BJ (cell line): Measurements from ENCODE around the gene DCD. TPM values are rescaled to one million over a fixed set of nuclear protein-coding genes. Genes with fewer than 3 reads are reported as not detected.
"Not testable (repeated sequence)": the region's sequence is repeated elsewhere in the genome, so short reads cannot be mapped to it uniquely, and the experiment has no call there.

ENCODE experiments used
- CTCF ChIA-PET: fragments of 350-600 bp; formaldehyde crosslinking; extraction: SDS; loops from one replicate; lab custom pipeline; 2021; ENCODE audit warnings: antibody characterized with exemption, inconsistent platforms; lab: Yijun Ruan, JAX
- POLR2A ChIA-PET: fragments of 300-600 bp; sonication (Branson Sonifier 250); formaldehyde crosslinking; extraction: SDS; loops from one replicate; lab custom pipeline; 2021; ENCODE audit warnings: antibody characterized with exemption; lab: Charles Lee
- DNase-seq: peaks from one replicate; pipeline ENCODE4 v3.0.0-alpha.2; 2011; ENCODE audit warnings: low read depth
- H3K27me3 ChIP-seq: 2 replicates; pipeline ENCODE4 v1.6.0; 2011; ENCODE audit warnings: low read length; ENCODE audit not compliant: control insufficient read depth, insufficient read depth
- H3K36me3 ChIP-seq: 2 replicates; pipeline ENCODE4 v1.5.1; 2011; ENCODE audit warnings: low read length; ENCODE audit not compliant: control insufficient read depth, insufficient read depth
- H3K4me3 ChIP-seq: 2 replicates; pipeline ENCODE4 v1.5.1; 2011; ENCODE audit warnings: low read depth, mild to moderate bottlenecking, control low read depth, low read length
- CTCF ChIP-seq: IDR thresholded peaks from 2 replicates; pipeline ENCODE4 v1.5.1; 2011; ENCODE audit warnings: low read depth, mild to moderate bottlenecking, control low read depth, inconsistent platforms, low read length, moderate library complexity; ENCODE audit not compliant: insufficient read depth
- polyA plus RNA-seq: library from polyadenylated mRNA; depleted of rRNA; stranded (reverse); fragments of >200 nt; gene quantifications from 2 replicates; pipeline ENCODE4 v1.2.3, GENCODE V29; 2011

DCD gene
- polyA plus RNA-seq, 1 experiment: not detected

DNA sequence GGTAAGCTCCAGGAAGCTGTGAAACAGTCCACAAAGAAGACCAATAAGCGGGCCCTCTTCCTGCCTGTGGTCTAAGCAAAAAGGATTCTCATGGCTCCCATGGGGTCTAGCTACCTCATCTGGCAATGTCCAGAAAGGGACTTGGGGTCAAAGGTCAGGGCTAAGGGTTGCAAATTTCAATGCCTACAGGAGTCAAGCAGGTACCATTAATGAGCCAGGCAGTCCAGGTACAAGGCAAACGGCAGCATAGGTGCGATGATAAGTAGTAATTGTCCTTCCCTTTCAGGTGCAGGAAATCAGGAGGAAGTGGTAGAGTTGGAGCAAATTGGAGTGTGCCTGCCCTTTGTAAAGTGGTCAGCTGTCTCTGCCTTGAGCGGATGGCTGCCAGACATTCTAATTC lies 7.1 kb downstream of the DCD start:
- ChIA-PET POLR2A (no interaction called here), CTCF (interaction anchor here (0.6 to 1.4 kb wide), 3 partner anchors 11 to 21 kb away, joined by 3 to 4 read pairs (median 3); no protein-coding TSS in a partner anchor)
- H3K36me3 ChIP-seq: no peaks in the 10 kb centered on the region
- no peak overlapping the region for H3K4me3 ChIP-seq
- no peak for DNase-seq
- H3K27me3 ChIP-seq: no peaks in the 10 kb centered on the region
- no peak for TF ChIP-seq CTCF

DNA sequence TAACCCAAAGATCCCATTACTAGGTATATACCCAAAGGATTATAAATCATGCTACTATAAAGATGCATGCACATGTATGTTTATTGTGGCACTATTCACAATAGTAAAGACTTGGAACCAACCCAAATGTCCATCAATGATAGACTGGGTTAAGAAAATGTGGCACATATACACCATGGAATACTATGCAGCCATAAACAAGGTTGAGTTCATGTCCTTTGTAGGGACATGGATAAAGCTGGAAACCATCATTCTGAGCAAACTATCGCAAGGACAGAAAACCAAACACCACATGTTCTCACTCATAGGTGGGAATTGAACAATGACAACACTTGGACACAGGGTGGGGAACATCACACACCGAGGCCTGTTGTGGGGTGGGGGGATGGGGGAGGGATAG lies 9.1 kb downstream of the DCD start:
- H3K4me3 ChIP-seq, POLR2A ChIA-PET, H3K27me3 ChIP-seq, DNase-seq, CTCF ChIA-PET, H3K36me3 ChIP-seq: not testable (repeated sequence)

- no peaks in the 10 kb centered on the region for H3K36me3 ChIP-seq
- ChIA-PET CTCF (no interaction called here), POLR2A (no interaction called here)
- DNase-seq: no peak
- no peaks in the 10 kb centered on the region; the same call in 1 of the 2 replicates for H3K27me3 ChIP-seq
- no peak for TF ChIP-seq CTCF
- no peak within 1 kb of the TSS for H3K4me3 ChIP-seq
These were observed 13.4 kb downstream of the DCD start, which contains the start of gene LACRT for GRCh38 chr12:54634795-54635194. Gene LACRT (minus strand): TSS chr12:54634895. CDS start chr12:54634841, 54 bp downstream.

GRCh38 chr12:54631988-54632728 lies 16.0 kb downstream of the DCD start:
- H3K4me3 ChIP-seq: no peak overlapping the region
- no peaks in the 10 kb centered on the region; the same call in 1 of the 2 replicates for H3K27me3 ChIP-seq
- ChIA-PET CTCF (interaction anchor here (0.9 kb wide), 1 partner anchor 39 kb away, joined by 3 read pairs; no protein-coding TSS in a partner anchor), POLR2A (no interaction called here)
- no peaks in the 10 kb centered on the region for H3K36me3 ChIP-seq
- no peak for TF ChIP-seq CTCF
- no peak for DNase-seq

DNA sequence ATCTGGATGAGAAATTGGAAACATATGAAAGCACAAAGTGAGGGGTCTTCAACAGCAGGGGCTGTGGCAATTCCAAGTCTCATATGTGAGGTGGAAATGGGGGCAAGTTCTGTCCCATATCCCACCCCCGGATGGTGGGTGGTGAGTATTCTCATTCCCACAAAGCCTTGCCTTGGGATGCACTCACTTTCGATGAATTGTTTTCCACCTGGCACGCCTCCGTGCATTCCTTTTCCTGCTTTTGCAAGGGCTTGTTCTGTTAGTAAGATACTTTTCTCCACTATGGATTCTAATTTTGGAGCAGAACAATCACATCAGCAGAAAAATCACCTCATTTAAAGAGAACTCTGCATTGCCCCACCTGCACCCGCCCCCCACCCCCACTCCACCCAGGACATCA lies 16.6 kb downstream of the DCD start:
- Histone ChIP-seq H3K27me3 (no peaks in the 10 kb centered on the region; the same call in 1 of the 2 replicates), H3K4me3 (no peak overlapping the region), H3K36me3 (no peaks in the 10 kb centered on the region)
- POLR2A ChIA-PET: no interaction called here
- DNase-seq: no peak
- CTCF ChIA-PET: interaction anchor here (0.9 kb wide), 1 partner anchor 39 kb away, joined by 3 read pairs; no protein-coding TSS in a partner anchor
- TF ChIP-seq CTCF: no peak
